NCI-H1105 treated with DMSO at 0.1 percent for 48 hours (cell line): ENCODE data around the gene FGD2.

Experiments used
- DNase-seq: peaks from one replicate; lab custom pipeline; 2025; lab: John Stamatoyannopoulos, UW

Gene FGD2

DNA sequence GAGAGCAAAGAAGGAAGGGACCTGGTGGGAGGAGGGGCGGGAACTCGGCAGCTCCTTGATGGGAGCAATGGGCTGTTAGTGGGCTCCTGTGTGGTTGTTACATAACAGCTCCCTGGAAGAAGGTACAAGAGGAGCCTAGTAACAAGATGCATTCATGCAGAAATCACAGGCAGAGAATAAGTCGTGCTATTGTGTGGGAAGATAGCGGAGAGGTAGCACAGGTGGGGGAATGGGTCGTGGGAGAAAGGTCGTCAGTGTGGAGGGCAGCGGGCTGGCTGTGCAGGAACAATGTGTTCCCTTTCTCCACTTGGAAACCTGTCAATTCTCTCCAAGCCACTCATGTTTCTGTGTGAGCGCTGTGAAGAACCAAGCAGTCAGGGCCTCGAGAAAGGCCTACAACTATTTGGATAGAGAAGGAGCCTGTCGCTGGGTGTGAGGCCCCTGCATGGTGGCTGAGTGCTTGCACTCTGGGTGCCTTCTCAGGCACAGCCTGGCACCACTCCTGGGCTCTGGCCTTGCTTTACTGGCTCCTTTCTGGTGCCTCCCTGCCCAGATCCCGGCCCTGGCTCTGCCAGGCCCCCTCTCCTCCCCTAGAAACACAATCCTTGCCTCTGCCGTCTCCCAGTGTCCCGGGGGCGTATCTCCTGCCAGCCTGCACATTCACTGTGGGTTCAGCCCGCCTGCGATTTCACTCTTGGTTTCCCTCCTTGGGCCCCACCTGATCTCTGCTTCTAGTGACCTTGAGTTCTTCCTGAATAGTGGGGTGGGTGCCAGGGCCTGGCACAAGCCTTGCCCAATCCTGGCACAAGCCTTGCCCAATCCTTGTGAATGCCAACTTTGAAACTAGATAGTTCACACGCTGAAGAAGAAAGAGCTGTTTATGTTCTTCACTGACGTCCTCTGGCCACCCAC is 7.4 kb upstream of the FGD2 start:
- no peak for DNase-seq

DNA sequence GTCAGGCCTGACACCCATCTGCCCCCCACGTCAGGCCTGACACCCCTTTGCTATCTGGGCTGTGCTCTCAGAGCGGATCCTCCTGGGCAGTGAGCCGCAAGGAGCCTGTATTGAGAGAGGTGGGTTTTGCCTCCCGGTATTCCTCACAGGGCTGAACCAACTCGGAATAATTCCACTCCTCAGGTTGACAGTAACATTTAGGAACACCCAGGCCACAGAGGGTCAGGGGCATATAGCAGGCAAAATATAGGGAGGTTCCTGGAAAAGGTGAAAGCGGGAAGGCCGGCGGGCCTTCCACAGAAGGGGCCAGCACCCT is 6.8 kb upstream of the FGD2 start:
- DNase-seq: no peak

DNA sequence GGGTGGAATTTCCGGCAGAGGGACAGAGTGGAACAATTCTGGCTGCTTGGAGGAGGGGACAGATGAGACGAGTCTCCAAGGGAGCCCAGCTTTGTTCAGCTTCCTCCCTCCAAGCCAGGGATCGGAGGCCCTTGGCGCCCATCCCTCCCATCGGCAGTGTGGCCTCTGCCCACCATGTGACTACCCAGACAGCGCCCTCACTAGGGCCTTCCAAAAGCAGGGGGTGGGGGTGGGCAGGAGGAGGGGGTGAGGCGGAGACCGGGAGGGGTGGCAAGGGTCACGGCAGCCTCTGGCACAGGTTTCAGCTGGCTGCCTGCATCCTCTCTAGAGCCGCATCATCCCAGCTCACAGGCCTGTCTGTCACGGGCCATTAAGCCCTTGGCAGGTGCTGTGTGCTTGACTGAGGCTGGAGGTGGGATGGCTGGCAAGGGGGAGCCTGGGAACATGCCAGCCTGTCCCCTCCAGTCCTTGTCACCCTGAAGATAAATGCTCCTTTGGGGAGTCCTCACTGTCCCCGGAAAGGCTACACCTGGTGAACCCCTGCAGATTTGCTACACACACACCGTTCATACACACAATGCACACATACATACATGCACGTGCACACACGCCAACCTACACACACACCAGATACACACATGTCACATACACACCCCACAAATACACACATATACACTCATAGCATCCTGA is 6.2 kb upstream of the FGD2 start:
- peak; percentile 92 for DNase-seq

DNA sequence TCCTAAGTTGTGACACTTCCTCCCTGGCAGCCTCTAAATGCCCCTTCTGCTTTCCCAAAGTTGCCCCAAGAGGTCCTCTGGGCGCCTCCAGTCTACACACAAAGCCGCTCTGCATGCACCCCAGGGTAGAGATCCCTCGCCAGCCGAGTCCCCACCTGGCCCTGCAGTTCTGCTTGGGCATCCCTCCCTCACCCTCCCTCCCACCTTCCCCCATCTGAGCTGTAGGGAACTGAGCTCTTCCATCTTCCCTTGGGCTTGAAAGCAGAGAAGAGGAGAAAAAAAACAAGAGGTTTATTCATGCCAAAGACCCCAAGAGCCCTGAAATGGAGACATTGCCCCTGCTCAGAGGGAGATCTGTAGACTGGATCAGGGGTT is 5.7 kb upstream of the FGD2 start:
- DNase-seq: no peak

DNA sequence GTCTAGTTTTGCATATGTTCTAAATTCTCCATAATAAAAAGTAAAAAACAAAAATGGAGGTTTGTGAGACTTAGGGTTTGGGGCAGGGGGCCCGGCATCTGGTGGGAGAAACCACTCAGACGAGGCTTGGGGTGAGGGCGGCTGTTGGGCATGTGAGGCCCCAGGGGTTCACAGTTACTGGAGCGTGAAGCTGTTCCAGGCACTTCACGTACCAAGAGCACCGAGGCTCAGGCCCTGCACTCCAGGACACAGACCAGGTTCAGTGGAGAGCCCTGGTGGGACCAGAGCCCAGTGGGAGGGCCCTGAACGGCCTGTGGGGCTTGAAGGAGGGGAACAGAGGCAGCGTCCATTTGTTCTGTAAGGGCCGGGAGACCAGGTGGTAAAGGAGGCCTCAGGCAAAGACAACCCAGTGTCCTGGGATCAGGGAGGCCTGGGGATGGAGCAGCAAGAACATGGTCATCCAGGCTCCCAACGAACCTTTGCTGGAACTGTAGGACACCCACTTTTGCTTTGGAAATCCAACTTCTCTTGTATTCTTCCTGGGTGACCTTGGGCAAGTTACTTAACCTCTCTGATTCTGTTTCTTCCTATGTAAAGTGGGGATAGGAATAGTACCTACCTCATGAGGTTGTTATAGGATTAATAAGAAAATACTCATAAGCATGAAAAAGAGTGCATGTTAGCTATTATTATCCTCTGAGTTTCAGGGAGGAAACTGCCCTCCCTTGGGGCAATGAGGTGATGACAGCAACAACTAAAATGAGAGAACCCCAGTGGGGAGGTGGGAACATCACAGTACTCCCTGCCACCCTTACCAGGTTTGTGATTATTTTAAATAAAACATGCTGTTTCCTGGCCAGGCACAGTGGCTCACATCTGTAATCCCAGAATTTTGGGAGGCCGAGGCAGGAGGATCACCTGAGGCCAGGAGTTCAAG is 1.1 kb upstream of the FGD2 start:
- DNase-seq: no peak

DNA sequence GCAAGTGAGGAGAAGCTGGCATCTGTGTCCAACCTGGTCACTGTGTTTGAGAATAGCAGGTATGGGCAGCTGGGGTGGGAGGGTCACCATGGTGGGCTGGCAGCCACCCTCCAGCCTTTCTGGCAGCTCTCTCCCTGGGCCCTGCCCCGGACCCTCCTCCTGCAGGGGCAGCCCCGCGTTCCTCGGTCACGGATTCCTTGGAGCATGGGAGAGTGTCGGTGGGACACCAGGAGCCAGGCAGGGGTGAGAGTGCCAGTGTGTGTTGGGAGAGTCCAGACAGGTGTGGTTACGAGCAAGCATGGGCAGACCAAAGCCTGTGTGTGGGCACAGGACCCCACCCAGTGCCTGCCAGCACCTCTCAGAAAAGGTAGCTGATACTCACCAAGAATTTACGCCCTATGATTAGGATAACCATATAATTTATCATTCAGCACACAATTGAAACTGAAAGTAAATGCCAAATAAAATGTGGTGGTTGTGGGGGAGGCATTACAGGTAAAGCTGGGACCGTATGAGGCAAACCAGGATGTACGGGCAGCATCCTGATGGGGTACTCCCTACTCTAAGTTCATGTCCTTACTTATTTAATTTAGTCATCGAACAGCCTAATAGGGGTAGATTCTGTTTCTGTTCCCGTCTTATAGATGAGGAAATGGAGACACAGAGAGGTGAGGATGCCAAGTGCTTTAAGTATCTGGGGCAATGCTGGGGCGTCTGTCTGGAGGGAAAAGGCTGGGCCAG is 542 bp downstream of the FGD2 start:
- DNase-seq: no peak

DNA sequence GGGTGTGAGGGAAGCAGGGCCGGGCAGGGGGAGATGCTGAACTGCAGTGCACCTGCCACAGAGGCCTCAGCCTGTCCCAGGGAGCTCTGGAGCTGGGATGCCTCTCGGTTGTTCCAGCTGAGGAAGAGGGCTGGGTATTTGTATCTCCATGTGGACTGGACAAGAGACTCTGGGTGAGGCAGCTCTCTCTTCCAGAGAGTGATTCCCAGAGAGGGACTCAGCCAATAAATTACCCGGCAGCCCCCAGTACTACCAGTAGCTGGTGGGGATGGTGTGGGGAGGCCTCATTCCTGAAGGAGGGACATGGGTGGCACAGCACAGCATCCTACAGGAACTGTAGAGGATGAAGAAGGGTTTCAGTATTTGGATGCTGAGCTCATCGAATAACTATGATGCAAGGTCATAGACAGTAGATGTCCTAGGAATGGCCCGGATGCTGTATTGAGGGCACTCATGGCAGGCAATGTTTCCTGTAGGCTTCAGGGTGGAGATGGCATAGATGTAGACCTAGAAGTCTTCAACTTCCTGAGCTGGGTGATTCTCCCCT is 1.4 kb downstream of the FGD2 start:
- no peak for DNase-seq

DNA sequence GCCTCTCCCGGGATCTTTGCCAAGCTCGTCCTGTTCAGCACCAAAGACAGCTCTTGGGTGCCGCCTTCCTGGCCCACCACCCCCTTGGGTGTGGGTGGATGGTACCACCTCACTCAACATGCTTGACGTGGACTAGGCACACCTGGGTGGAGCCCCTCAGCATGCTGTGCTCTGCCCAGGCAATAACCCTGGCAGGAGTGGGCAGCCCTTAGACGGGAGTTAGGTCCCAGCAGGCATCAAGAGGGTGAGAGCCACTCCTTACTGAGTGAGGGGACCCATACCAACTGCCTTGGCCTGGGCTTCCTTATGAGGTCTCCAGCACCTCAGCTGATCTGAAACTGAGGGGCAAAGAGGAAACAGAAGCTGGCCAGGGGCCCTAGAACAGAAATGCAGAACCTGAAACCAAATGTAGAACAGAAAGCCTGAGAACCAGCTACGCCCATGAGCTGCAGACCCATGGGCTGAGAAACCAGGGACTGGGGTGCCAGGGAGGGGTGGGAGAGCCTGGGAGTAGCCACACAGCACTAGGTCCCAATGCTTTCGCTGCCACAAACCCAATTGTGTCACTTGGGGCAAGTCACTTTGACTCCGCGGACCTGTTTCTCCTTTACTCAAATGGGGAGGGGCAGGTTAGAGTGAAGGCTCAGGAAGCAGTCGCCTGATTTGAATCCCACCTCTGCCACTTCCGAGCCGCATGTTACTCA is 2.0 kb downstream of the FGD2 start:
- DNase-seq: no peak

DNA sequence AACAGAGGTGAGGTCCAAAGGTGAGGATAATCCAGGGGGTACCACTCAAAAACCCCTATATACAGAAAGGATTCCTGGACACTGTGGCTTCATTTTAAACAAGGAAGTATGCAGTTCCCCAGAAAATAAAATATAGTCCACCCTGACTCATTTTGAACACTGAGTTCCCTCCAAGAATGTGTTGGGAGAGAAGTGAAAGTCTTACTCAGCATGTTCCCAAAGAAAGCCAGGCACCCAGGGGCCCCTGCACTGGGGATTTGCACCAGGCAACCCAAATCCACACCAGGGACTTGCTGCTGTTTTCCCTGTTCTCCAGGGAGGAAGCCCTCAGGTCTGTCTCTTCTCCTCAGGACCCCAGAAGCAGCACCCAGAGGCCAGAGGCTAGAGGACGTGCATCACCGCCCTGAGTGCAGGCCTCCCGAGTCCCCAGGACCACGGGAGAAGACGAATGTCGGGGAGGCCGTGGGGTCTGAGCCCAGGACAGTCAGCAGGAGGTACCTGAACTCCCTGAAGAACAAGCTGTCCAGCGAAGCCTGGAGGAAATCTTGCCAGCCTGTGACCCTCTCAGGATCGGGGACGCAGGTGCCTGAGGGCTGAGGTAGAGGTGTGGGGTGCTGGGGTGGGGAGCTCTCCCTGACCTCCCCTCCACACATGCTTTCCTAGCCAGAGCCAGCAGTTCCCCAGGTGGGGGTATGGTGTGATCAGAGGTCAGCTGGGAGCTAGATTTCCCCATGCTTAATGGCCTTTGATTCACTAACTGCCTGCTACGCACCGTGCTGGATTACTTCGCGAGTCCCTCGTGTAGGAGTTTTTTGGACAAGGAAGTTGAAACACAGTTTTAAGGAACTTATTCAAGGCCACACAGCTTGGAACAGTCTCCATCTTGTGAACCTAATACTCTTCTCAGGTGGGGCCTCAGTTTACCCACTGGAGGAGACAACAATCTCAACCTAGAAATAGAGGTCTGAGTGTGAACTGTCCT is 3.3 kb downstream of the FGD2 start:
- no peak for DNase-seq

DNA sequence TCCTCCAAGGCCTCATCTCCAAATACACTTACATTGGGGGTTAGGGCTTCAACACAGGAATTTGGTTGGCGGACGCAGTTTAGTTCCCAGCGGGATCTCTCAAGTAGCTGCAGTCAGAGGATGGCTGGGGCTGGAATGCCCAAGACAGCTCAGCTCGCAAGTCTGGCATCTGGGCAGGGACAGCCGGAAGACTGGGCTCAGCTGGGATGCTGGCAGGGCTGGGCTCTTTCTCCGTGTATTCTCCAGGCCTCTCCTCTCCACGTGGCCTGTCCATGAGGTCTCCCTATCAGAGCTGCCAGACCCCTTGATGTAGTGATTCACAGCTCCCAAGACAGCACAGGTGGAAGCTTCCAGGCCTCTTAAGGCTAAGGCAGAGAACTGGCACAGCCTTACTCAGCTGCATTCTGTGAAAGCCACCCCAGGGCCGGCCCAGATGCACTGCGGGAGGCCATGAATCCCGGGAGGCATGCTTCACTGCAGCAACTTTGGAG is 5.0 kb downstream of the FGD2 start:
- DNase-seq: no peak

DNA sequence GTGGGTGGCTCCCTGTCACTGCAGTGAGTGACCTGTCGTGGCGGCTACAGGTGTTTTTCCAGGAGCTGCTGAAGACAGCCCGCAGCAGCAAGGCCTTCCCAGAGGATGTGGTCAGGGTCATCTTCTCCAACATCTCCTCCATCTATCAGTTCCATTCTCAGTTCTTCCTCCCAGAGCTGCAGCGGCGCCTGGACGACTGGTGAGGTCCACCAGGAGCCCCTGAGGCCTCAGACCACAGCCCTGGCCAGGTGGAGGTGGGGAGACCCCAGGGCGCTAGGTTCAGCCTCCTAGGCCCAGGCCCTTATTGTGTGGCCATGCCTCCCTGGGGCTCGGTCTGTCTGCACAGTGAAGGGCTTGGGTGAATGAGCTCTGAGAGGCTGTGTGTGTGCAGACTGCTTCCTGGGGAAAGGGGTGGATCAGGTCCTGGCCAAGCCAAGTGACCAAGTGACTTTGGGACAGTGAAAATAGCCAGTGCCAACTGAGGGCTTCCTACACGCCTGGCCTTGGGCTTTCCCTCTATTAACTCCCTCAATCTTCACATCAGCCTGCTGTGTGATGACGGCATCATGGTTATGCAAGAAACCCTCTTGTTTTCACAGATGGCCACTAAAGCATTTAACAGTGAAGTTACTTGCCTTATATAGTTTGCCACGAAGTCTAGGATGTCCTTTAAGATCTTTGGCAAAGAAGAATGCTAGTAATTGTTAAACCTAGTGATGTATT is 6.4 kb downstream of the FGD2 start:
- DNase-seq: no peak

DNA sequence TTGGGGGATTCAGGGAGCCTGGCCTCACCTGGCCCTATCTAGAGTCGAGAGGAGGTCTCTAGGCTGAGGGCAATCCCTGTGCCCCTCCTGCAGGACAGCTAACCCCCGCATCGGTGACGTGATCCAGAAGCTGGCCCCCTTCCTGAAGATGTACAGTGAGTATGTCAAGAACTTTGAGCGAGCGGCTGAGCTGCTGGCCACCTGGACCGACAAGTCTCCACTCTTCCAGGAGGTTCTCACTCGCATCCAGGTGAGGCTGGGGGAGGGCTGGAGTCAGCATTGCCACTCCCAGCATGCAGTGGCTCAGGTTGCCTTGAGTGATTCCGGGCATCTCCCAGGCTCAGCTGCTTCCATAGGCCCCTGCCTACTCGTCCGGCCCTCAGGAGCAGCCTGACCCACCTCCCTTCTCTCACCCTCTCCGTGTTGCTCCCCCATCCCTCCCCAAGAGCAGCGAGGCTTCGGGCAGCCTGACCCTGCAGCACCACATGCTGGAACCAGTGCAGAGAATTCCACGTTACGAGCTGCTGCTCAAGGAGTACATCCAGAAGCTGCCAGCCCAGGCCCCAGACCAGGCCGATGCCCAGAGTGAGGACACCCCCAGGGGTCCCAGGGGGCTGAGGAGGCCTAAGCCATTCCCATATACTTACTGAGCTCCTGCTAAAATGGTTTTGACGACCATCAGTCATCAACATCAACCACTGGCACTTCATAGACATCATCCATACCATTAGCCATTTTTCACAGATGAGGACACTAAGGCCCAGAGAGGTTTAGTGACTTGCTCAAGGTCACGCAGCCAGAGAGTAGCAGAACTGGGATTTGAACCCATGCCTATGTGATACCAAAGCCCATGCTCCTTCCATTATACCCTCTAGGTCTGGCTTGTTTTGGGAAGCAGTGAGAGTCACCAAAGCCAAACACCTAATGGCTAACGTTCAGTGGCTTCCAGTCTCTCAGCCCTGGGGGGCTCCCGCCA is 8.3 kb downstream of the FGD2 start:
- DNase-seq: no peak

DNA sequence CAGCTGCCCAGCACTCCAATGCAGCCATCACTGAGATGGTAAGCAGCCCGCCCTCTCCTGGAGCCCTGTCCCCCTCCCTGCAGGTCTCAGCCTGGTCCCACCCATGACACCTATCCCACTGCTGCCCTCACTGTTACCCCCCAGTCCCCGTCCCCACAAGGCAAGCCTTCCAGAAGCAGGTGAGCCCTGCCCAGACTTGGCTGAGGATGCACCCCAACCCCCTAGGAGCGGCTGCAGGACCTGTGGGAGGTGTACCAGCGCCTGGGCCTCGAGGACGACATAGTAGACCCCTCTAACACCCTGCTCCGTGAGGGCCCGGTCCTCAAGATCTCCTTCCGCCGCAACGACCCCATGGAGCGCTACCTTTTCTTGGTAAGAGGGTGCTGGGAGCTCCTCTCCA is 9.2 kb downstream of the FGD2 start:
- no peak for DNase-seq

DNA sequence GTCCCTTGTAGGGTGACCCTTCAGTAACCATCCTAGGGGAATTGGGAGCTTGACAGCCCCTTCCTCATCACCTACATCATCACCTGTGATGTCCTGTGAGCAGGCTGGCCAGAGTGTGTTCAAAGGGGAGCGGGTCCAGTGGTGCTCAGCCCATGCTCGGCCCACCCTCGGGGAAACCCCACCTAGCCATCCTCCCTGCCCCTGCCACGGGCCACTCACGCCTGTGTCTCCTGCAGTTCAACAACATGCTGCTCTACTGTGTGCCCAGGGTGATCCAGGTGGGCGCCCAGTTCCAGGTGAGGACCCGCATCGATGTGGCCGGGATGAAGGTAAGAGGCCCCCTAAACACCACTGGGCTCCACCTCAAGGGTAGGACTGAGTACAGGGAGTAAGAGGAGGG is 10.1 kb downstream of the FGD2 start:
- no peak for DNase-seq

DNA sequence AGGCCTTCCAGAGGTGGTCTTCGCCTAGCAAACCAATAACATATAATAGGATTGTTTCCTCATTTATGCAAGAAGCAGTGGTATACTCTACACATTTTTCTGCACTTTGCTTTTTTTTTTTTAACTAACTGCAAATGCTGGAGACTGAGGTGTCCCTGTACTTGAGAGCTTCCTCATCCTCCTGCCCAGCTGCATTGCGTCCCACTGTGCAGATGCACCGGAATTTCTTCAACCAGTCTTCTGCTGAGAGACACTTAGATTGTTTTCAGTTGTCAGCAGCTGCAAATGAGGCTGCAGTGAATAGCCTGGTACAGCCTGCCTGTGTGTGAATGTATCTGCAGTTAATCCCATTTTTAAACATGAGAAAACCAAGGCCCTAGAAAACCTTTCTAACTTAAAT is 11.5 kb downstream of the FGD2 start:
- no peak for DNase-seq

DNA sequence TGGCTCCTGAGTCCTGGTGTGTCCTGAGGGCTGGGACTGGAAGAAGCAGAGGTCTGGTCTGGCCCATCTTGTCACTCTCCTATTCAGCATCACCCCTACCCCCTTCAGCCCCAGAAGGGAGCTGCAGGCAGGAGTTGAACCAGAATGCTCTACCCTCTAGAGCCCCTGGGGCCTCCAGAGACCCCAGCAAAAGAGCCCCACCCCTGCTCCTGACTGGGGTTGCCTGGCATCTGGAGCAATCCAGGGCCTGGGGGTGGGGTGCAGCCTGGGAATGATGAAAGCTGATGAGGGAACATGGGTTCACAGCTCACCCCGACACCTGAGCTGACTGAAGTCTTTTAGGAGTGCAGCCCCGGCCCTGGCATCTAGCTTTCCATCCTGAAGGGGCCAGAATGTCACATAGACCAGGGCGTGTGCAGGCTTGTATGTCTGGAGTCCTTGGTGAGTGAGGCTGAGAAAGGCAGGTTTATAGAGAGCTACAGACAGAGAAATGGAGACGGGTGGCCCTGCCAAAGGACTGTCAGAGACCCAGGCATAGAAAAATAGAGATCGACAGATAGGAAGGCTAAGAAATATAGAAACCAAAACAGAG is 12.2 kb downstream of the FGD2 start:
- DNase-seq: peak; percentile 81
